Ovary (tissue), 3 donors: ENCODE measurements around the gene SPTBN5.

Experiments
- EP300 ChIP-seq: sonication (generic); formaldehyde crosslinking; IDR thresholded peaks from one replicate; pipeline ENCODE4 v1.6.1; 2017; ENCODE audit warnings: antibody characterized with exemption
- POLR2A ChIP-seq: fragments of 450-650 bp; IDR thresholded peaks from one replicate; pipeline ENCODE4 v1.6.1; 2017; ENCODE audit warnings: antibody characterized with exemption, mild to moderate bottlenecking, moderate library complexity
- TF ChIP-seq, protein P1 (sequence below), 3 donors: fragments of 450-650 bp in 2 of 3; fragments of 200-600 bp in 1 of 3; IDR thresholded peaks; one replicate each; pipeline versions ENCODE4 v1.5.1 to v1.8.0; 2016 to 2022; ENCODE audit warnings: antibody characterized with exemption in 3 of 3, mild to moderate bottlenecking in 1 of 3
- donor health status: DM: no; HTN: no; CAD: no.

DNA sequence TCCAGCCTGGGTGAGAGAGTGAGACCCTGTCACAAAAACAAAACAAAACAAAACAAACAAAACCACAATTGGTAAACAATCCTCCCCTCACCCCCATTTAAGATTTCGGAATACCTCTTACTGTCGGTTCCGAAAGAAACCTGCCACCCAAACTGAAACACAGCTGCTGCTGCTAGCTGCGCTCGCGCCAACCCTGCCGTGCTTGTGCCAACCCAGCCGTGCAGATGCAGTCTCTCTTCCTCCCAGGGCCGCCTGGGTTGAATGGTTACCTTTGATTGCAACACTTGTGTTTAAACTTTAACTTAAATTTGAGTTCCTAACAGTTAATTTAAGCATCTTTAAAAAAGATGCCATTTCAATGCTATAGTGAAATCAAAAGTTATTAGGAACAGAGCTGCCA is 28.5 kb upstream of the SPTBN5 start:
- TF ChIP-seq, protein P1, sequence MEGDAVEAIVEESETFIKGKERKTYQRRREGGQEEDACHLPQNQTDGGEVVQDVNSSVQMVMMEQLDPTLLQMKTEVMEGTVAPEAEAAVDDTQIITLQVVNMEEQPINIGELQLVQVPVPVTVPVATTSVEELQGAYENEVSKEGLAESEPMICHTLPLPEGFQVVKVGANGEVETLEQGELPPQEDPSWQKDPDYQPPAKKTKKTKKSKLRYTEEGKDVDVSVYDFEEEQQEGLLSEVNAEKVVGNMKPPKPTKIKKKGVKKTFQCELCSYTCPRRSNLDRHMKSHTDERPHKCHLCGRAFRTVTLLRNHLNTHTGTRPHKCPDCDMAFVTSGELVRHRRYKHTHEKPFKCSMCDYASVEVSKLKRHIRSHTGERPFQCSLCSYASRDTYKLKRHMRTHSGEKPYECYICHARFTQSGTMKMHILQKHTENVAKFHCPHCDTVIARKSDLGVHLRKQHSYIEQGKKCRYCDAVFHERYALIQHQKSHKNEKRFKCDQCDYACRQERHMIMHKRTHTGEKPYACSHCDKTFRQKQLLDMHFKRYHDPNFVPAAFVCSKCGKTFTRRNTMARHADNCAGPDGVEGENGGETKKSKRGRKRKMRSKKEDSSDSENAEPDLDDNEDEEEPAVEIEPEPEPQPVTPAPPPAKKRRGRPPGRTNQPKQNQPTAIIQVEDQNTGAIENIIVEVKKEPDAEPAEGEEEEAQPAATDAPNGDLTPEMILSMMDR (IDR thresholded peaks at IDR 0.05), result no peak
- no peak for TF ChIP-seq EP300
- TF ChIP-seq POLR2A, result no peak
